GM21515 (cell line): ENCODE data around the gene VPS36.
"Not testable (repeated sequence)": the region's sequence is repeated elsewhere in the genome, so short reads cannot be mapped to it uniquely, and the experiment has no call there.

ENCODE experiments used
- ATAC-seq: cut with Tn5 transposase; IDR thresholded peaks from one replicate; pipeline ENCODE4 v1.9.1; 2021; ENCODE audit not compliant: unreplicated experiment

Gene VPS36

GRCh38 chr13:52383366-52383765 lies 67.1 kb downstream of the VPS36 start:
- no peak for ATAC-seq

GRCh38 chr13:52378312-52378711 lies 72.1 kb downstream of the VPS36 start:
- no peak for ATAC-seq

- no peak for ATAC-seq
These were observed 72.5 kb downstream of the VPS36 start for GRCh38 chr13:52377898-52378297.

GRCh38 chr13:52374873-52375411 lies 75.5 kb downstream of the VPS36 start:
- no peak for ATAC-seq

GRCh38 chr13:52374389-52374788 lies 76.0 kb downstream of the VPS36 start:
- ATAC-seq = no peak

GRCh38 chr13:52373277-52373676 lies 77.2 kb downstream of the VPS36 start:
- not testable (repeated sequence) for ATAC-seq

GRCh38 chr13:52371736-52372247 lies 78.6 kb downstream of the VPS36 start:
- ATAC-seq = no peak

GRCh38 chr13:52366291-52366690 lies 84.1 kb downstream of the VPS36 start:
- no peak for ATAC-seq
